H9 (cell line): Measurements from ENCODE around the gene NDC1. TPM values are rescaled to one million over a fixed set of nuclear protein-coding genes. Genes with fewer than 3 reads are reported as not detected.

ENCODE experiments used
- DNase-seq: peaks from one replicate; pipeline ENCODE4 v3.0.0-alpha.2; 2017
- H2AFZ ChIP-seq: one replicate; pipeline ENCODE4 v1.6.1; 2013; ENCODE audit warnings: mild to moderate bottlenecking, low read length, control low read depth, moderate library complexity
- H2AK5ac ChIP-seq: 2 replicates; pipeline ENCODE4 v1.6.1; 2013; ENCODE audit warnings: low read length, control low read depth, mixed read lengths; ENCODE audit not compliant: insufficient read length
- H2BK120ac ChIP-seq: one replicate; pipeline ENCODE4 v1.6.1; 2013; ENCODE audit warnings: low read depth, mild to moderate bottlenecking, low read length, control low read depth, inconsistent platforms; ENCODE audit not compliant: poor library complexity, severe bottlenecking
- H2BK12ac ChIP-seq: 2 replicates; pipeline ENCODE4 v1.6.1; 2013; ENCODE audit warnings: low read length, control low read depth, mixed read lengths, low read depth; ENCODE audit not compliant: insufficient read length
- H2BK15ac ChIP-seq: 2 replicates; pipeline ENCODE4 v1.6.1; 2013; ENCODE audit warnings: low read depth, low read length, control low read depth
- H2BK20ac ChIP-seq: one replicate; pipeline ENCODE4 v1.6.1; 2013; ENCODE audit warnings: low read depth, mild to moderate bottlenecking, low read length, control low read depth, inconsistent platforms; ENCODE audit not compliant: poor library complexity, severe bottlenecking
- H2BK5ac ChIP-seq: 2 replicates; pipeline ENCODE4 v1.6.1; 2013; ENCODE audit warnings: low read length, control low read depth, mixed read lengths; ENCODE audit not compliant: insufficient read length
- H3K14ac ChIP-seq: 2 replicates; pipeline ENCODE4 v1.6.1; 2013; ENCODE audit warnings: low read length, control low read depth; ENCODE audit not compliant: insufficient read depth
- H3K18ac ChIP-seq: 2 replicates; pipeline ENCODE4 v1.6.1; 2013; ENCODE audit warnings: low read depth, mild to moderate bottlenecking, mixed read lengths, low read length, control low read depth; ENCODE audit not compliant: insufficient read length
- H3K23ac ChIP-seq: 2 replicates; pipeline ENCODE4 v1.6.1; 2013; ENCODE audit warnings: low read length, control low read depth, mixed read lengths, low read depth; ENCODE audit not compliant: insufficient read length
- H3K23me2 ChIP-seq: 2 replicates; pipeline ENCODE4 v1.6.1; 2013; ENCODE audit warnings: low read depth, mild to moderate bottlenecking, mixed read lengths, low read length, control low read depth; ENCODE audit not compliant: insufficient read length, poor library complexity, severe bottlenecking
- H3K27ac ChIP-seq: 2 replicates; pipeline ENCODE4 v1.5.1; 2013; ENCODE audit warnings: low read length, control low read depth, mixed read lengths, low read depth; ENCODE audit not compliant: insufficient read length
- H3K27me3 ChIP-seq: 2 replicates; pipeline ENCODE4 v1.6.1; 2013; ENCODE audit warnings: low read length, control low read depth, inconsistent platforms; ENCODE audit not compliant: insufficient read depth
- H3K4ac ChIP-seq: 2 replicates; pipeline ENCODE4 v1.6.1; 2013; ENCODE audit warnings: low read depth, mild to moderate bottlenecking, control low read depth, inconsistent platforms, low read length, moderate library complexity
- H3K4me1 ChIP-seq: 2 replicates; pipeline ENCODE4 v1.6.1; 2013; ENCODE audit warnings: low read length, control low read depth, inconsistent platforms; ENCODE audit not compliant: insufficient read depth
- H3K4me2 ChIP-seq: 2 replicates; pipeline ENCODE4 v1.6.1; 2013; ENCODE audit warnings: low read length, control low read depth, mixed read lengths; ENCODE audit not compliant: insufficient read length, insufficient read depth
- H3K56ac ChIP-seq: 2 replicates; pipeline ENCODE4 v1.6.1; 2013; ENCODE audit warnings: low read depth, mild to moderate bottlenecking, mixed read lengths, low read length, control low read depth; ENCODE audit not compliant: insufficient read length
- H3K79me1 ChIP-seq: 2 replicates; pipeline ENCODE4 v1.6.1; 2013; ENCODE audit warnings: low read depth, mild to moderate bottlenecking, moderate library complexity, low read length, control low read depth, inconsistent platforms; ENCODE audit not compliant: insufficient read depth, poor library complexity, severe bottlenecking
- H3K79me2 ChIP-seq: 2 replicates; pipeline ENCODE4 v1.6.1; 2013; ENCODE audit warnings: low read length, control low read depth, inconsistent platforms; ENCODE audit not compliant: insufficient read depth
- H3K9ac ChIP-seq: 2 replicates; pipeline ENCODE4 v1.6.1; 2013; ENCODE audit warnings: low read length, control low read depth, mixed read lengths; ENCODE audit not compliant: insufficient read length; ENCODE audit errors: extremely low read depth
- H3K9me3 ChIP-seq: one replicate; pipeline ENCODE4 v1.6.1; 2013; ENCODE audit warnings: low read depth, low read length, inconsistent platforms; ENCODE audit not compliant: control insufficient read depth
- H3T11ph ChIP-seq: one replicate; pipeline ENCODE4 v1.6.1; 2013; ENCODE audit warnings: mild to moderate bottlenecking, low read length, control low read depth, inconsistent platforms
- H4K20me1 ChIP-seq: one replicate; pipeline ENCODE4 v1.6.1; 2013; ENCODE audit not compliant: control insufficient read depth, insufficient read length, insufficient read depth
- H4K5ac ChIP-seq: 2 replicates; pipeline ENCODE4 v1.6.1; 2013; ENCODE audit warnings: low read depth, mild to moderate bottlenecking, mixed read lengths, low read length, control low read depth; ENCODE audit not compliant: insufficient read length
- H4K8ac ChIP-seq: replicated peaks from 2 replicates; pipeline ENCODE4 v1.6.1; 2013; ENCODE audit warnings: low read length, control low read depth, mixed read lengths, low read depth; ENCODE audit not compliant: insufficient read length
- H4K91ac ChIP-seq: 2 replicates; pipeline ENCODE4 v1.6.1; 2013; ENCODE audit warnings: low read depth, mild to moderate bottlenecking, moderate library complexity, mixed read lengths, low read length, control low read depth; ENCODE audit not compliant: insufficient read length
- H3K27ac Mint-ChIP-seq, 3 experiments: 2 replicates in 2 of 3; 3 replicates in 1 of 3; pipeline ENCODE4 v1.8.0; 2020 to 2021; ENCODE audit warnings: mixed read lengths in 3 of 3, mild to moderate bottlenecking in 1 of 3, moderate library complexity in 1 of 3
- H3K27me3 Mint-ChIP-seq: 2 replicates; pipeline ENCODE4 v1.8.0; 2021; ENCODE audit warnings: low read depth, mild to moderate bottlenecking, moderate library complexity, mixed read lengths
- H3K36me3 Mint-ChIP-seq, 3 experiments: 2 replicates in 2 of 3; 3 replicates in 1 of 3; pipeline ENCODE4 v1.8.0; 2020 to 2021; ENCODE audit warnings: low read depth in 3 of 3, mixed read lengths in 3 of 3; ENCODE audit not compliant: insufficient read depth in 1 of 3
- H3K4me1 Mint-ChIP-seq, 2 experiments: 2 replicates each; pipeline ENCODE4 v1.8.0; 2020; ENCODE audit warnings: mixed read lengths in 2 of 2
- H3K4me3 Mint-ChIP-seq, 2 experiments: 2 replicates in 1 of 2; 3 replicates in 1 of 2; pipeline ENCODE4 v1.8.0; 2020 to 2021; ENCODE audit warnings: mild to moderate bottlenecking in 2 of 2, mixed read lengths in 2 of 2, moderate library complexity in 1 of 2
- H3K9me3 Mint-ChIP-seq, 2 experiments: 2 replicates in 1 of 2; 3 replicates in 1 of 2; pipeline ENCODE4 v1.8.0; 2020; ENCODE audit warnings: mild to moderate bottlenecking in 2 of 2, mixed read lengths in 2 of 2, moderate library complexity in 1 of 2
- WGBS: extraction: QIAGEN DNeasy Blood & Tissue Kit; methylation state at CpG from one replicate; pipeline ENCODE4 v1.1.7; 2013; ENCODE audit warnings: missing lambda C conversion rate, low lambda C conversion rate, mixed read lengths; ENCODE audit not compliant: insufficient read length; ENCODE audit errors: extremely low coverage; 5-methylcytosine and 5-hydroxymethylcytosine counted together
- total RNA-seq: library from RNA; stranded (reverse); gene quantifications from 2 replicates; pipeline ENCODE4 v1.2.1, GENCODE V29; 2021
- TF ChIP-seq, protein P1 (sequence below): fragments of 200-600 bp; sonication (generic); conservative IDR thresholded peaks from 3 replicates; pipeline ENCODE4 v1.8.0; 2021; ENCODE audit warnings: antibody characterized with exemption, mild to moderate bottlenecking

The NDC1 gene
- total RNA-seq, 1 experiment from 2014 or later = 49.3 TPM

- Histone ChIP-seq H3K79me1 (no peaks in the 10 kb centered on the region), H3T11ph (no peak within 1 kb of the TSS), H4K5ac (no peak within 1 kb of the TSS), H4K91ac (no peak within 1 kb of the TSS), H2BK120ac (no peak within 1 kb of the TSS), H2BK5ac (no peak within 1 kb of the TSS), H3K56ac (no peak within 1 kb of the TSS), H3K18ac (no peak within 1 kb of the TSS), H4K8ac (no peak within 1 kb of the TSS), H3K14ac (no peak within 1 kb of the TSS; the same call in 1 of the 2 replicates), H3K4ac (no peak within 1 kb of the TSS), H3K4me2 (peak within 1 kb of the TSS; percentile 57), H3K23me2 (peaks cover 11% of the 10 kb centered on the region), H3K23ac (no peak within 1 kb of the TSS), H3K4me1 (no peaks in the 10 kb centered on the region), H3K27me3 (peaks cover 47% of the 10 kb centered on the region), H2AFZ (no peak within 1 kb of the TSS), H2AK5ac (no peak within 1 kb of the TSS), H2BK20ac (no peak within 1 kb of the TSS), H3K9ac (no peak within 1 kb of the TSS), H3K27ac (no peak within 1 kb of the TSS), H2BK15ac (no peak within 1 kb of the TSS), H2BK12ac (no peak within 1 kb of the TSS), H3K9me3 (no peaks in the 10 kb centered on the region), H4K20me1 (no peaks in the 10 kb centered on the region), H3K79me2 (no peaks in the 10 kb centered on the region)
- H3K9me3 Mint-ChIP-seq = peaks cover 4% of the 10 kb centered on the region in 2 experiments; a peak in 3 of 5 replicates
- peaks cover 9 to 17% of the 10 kb centered on the region in 2 experiments for H3K4me1 Mint-ChIP-seq
- TF ChIP-seq, protein P1, sequence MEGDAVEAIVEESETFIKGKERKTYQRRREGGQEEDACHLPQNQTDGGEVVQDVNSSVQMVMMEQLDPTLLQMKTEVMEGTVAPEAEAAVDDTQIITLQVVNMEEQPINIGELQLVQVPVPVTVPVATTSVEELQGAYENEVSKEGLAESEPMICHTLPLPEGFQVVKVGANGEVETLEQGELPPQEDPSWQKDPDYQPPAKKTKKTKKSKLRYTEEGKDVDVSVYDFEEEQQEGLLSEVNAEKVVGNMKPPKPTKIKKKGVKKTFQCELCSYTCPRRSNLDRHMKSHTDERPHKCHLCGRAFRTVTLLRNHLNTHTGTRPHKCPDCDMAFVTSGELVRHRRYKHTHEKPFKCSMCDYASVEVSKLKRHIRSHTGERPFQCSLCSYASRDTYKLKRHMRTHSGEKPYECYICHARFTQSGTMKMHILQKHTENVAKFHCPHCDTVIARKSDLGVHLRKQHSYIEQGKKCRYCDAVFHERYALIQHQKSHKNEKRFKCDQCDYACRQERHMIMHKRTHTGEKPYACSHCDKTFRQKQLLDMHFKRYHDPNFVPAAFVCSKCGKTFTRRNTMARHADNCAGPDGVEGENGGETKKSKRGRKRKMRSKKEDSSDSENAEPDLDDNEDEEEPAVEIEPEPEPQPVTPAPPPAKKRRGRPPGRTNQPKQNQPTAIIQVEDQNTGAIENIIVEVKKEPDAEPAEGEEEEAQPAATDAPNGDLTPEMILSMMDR = no peak
- no peaks in the 10 kb centered on the region for H3K36me3 Mint-ChIP-seq
- peaks cover 94% of the 10 kb centered on the region for H3K27me3 Mint-ChIP-seq
- H3K27ac Mint-ChIP-seq = no peak within 1 kb of the TSS
- DNase-seq = peak; percentile 92
- H3K4me3 Mint-ChIP-seq = peak within 1 kb of the TSS; percentile 52 to 74
- no CpG with 5 or more reads among the region's 73 CpGs for WGBS
These were observed 98.9 kb downstream of the NDC1 start, which contains the start of gene GLIS1 for GRCh38 chr1:53739109-53739681. GLIS1 (minus strand) TSS chr1:53739164; CDS start chr1:53738064, 1,100 bp downstream.
